ENCODE results near the gene IFNAR1. TPM values are rescaled to one million over a fixed set of nuclear protein-coding genes. Genes with fewer than 3 reads are reported as not detected.

IFNAR1 gene
- total and polyA plus RNA-seq, 9 of the 15 experiments (the other 6 are each of a cell fraction or from before 2014, with no cell fraction given), result 8.6 to 31.8 (median 14.8) TPM

DNA sequence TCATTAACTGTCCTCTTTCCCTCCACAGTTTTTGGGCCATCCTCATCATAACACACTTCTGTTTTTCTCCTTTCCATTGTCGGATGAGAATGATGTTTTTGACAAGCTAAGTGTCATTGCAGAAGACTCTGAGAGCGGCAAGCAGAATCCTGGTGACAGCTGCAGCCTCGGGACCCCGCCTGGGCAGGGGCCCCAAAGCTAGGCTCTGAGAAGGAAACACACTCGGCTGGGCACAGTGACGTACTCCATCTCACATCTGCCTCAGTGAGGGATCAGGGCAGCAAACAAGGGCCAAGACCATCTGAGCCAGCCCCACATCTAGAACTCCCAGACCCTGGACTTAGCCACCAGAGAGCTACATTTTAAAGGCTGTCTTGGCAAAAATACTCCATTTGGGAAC, 28.6 kb upstream of the IFNAR1 start (continued):
- TF ChIP-seq, protein P1, sequence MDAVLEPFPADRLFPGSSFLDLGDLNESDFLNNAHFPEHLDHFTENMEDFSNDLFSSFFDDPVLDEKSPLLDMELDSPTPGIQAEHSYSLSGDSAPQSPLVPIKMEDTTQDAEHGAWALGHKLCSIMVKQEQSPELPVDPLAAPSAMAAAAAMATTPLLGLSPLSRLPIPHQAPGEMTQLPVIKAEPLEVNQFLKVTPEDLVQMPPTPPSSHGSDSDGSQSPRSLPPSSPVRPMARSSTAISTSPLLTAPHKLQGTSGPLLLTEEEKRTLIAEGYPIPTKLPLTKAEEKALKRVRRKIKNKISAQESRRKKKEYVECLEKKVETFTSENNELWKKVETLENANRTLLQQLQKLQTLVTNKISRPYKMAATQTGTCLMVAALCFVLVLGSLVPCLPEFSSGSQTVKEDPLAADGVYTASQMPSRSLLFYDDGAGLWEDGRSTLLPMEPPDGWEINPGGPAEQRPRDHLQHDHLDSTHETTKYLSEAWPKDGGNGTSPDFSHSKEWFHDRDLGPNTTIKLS (IDR thresholded peaks at IDR 0.05; ENCODE audit: borderline replicate concordance, low read depth), result no peak
- TF ChIP-seq CBFB (CRISPR knock-in tag; IDR thresholded peaks at IDR 0.05), result no peak

DNA sequence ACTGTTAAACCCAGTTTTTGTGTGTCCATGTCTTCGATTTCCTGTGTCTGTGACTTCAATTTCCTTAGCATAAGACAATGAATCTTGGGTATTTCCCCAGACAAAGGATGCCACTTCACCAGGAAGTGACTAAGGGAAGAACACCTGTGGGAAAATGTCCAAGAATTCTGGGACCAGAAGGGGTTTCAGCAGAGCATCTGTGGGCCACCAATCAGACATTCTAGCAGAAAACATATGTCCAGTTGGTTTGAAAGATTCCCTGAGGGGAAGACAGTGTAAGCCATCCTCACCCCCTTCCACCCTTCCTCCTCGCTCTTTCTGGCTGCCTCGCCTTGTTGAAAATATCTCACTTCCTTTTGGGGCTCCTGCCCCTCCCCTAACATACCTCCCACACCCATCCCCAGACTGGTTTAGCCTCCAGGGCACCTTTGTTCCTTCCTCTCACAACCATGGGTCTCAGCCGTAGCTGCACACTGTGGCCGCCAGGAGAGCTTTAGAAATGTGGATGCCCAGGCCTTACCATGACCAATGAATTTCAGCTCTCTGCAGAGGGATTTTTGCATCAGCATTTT, 25.5 kb upstream of the IFNAR1 start:
- 44% methylated on average over 5 of the region's 5 CpGs for WGBS (ENCODE audit: insufficient coverage, low coverage, missing lambda C conversion rate)
- DNase-seq (ENCODE audit: extremely low read depth in 1 of 4, low spot score in 3 of 4) (no peak), ATAC-seq (peak; percentile 17; the same call in 2 of the 3 replicates), FAIRE-seq (no peak)
- Histone ChIP-seq H3K27me3 (ENCODE audit: control insufficient read depth in 2 of 2, insufficient read depth in 2 of 2, low read length in 2 of 2) (no peaks in the 10 kb centered on the region), H3K9ac (ENCODE audit: insufficient read depth in 1 of 2, low read depth in 2 of 2, low read length in 2 of 2) (no peak overlapping the region), H4K20me1 (replicated peaks; ENCODE audit: control insufficient read depth, insufficient read depth, low read length) (no peaks in the 10 kb centered on the region), H3K9me3 (replicated peaks; ENCODE audit: control insufficient read depth, insufficient read depth, low read depth, low read length) (no peaks in the 10 kb centered on the region), H3K79me2 (ENCODE audit: control insufficient read depth, insufficient read depth, low read length) (no peaks in the 10 kb centered on the region), H3K27ac (ENCODE audit: extremely low read depth, low read depth, low read length) (no peak overlapping the region), H3K9me1 (ENCODE audit: control insufficient read depth, insufficient read depth, low read length) (no peaks in the 10 kb centered on the region), H3K4me3 (no peak overlapping the region), H2AFZ (ENCODE audit: low read depth, low read length) (no peak overlapping the region; the same call in 1 of the 2 replicates), H3K36me3 (ENCODE audit: control insufficient read depth, insufficient read depth, low read length) (no peaks in the 10 kb centered on the region), H3K4me2 (ENCODE audit: insufficient read depth, low read length) (no peak overlapping the region), H3K4me1 (replicated peaks in 1 of 2; ENCODE audit: control insufficient read depth in 2 of 2, insufficient read depth in 2 of 2, low read length in 2 of 2) (peaks cover 5 to 34% of the 10 kb centered on the region in 2 experiments)
- intact Hi-C loops (cut with micrococcal nuclease), result no loop called here
- BruUV-seq (replicated peaks), result no TSS peak
- ChIA-PET POLR2A (interaction anchor here (0.8 to 3.8 kb wide), 7 partner anchors 9 to 63 kb away, joined by 3 to 13 read pairs (median 4); no protein-coding TSS in a partner anchor), CTCF (ENCODE audit: low intra/inter-chr PET ratio) (interaction anchor here (0.7 kb wide), 1 partner anchor 172 kb away, joined by 4 read pairs; no protein-coding TSS in a partner anchor)
- in situ Hi-C loops (cut with MboI), result no loop called here
- TF ChIP-seq, protein P2, sequence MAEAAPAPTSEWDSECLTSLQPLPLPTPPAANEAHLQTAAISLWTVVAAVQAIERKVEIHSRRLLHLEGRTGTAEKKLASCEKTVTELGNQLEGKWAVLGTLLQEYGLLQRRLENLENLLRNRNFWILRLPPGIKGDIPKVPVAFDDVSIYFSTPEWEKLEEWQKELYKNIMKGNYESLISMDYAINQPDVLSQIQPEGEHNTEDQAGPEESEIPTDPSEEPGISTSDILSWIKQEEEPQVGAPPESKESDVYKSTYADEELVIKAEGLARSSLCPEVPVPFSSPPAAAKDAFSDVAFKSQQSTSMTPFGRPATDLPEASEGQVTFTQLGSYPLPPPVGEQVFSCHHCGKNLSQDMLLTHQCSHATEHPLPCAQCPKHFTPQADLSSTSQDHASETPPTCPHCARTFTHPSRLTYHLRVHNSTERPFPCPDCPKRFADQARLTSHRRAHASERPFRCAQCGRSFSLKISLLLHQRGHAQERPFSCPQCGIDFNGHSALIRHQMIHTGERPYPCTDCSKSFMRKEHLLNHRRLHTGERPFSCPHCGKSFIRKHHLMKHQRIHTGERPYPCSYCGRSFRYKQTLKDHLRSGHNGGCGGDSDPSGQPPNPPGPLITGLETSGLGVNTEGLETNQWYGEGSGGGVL (CRISPR knock-in tag; IDR thresholded peaks at IDR 0.05), result no peak
- TF ChIP-seq SPI1 (IDR thresholded peaks at IDR 0.05; ENCODE audit: borderline replicate concordance, low read depth, low read length) (0 out of 2 replicates have a peak, but pooled peaks have one; percentile 19), C11orf30 (IDR thresholded peaks at IDR 0.05; ENCODE audit: low read depth) (peak; percentile 34; the same call in 1 of the 2 replicates)
